KMS-11 (cell line): Measurements from ENCODE around the gene EDN2.

ENCODE experiments used
- H2AFZ ChIP-seq: fragments of 200-600 bp; sonication (generic); 2 replicates; pipeline ENCODE4 v1.6.1; 2016; ENCODE audit warnings: antibody characterized with exemption, mixed run types, low read depth
- H3K27ac ChIP-seq: fragments of 200-600 bp; sonication (generic); 2 replicates; pipeline ENCODE4 v1.6.1; 2016; ENCODE audit warnings: mild to moderate bottlenecking, mixed run types
- H3K27me3 ChIP-seq: fragments of 200-600 bp; sonication (generic); 2 replicates; pipeline ENCODE4 v1.6.1; 2017; ENCODE audit warnings: mild to moderate bottlenecking, low read depth, mixed run types, moderate library complexity; ENCODE audit not compliant: insufficient read depth
- H3K36me3 ChIP-seq: fragments of 200-600 bp; sonication (generic); 2 replicates; pipeline ENCODE4 v1.6.1; 2017; ENCODE audit warnings: mild to moderate bottlenecking, mixed run types; ENCODE audit not compliant: insufficient read depth
- H3K4me1 ChIP-seq: fragments of 200-600 bp; sonication (generic); 2 replicates; pipeline ENCODE4 v1.6.1; 2016; ENCODE audit warnings: mild to moderate bottlenecking, low read depth, mixed run types; ENCODE audit not compliant: poor library complexity, severe bottlenecking
- H3K4me2 ChIP-seq: fragments of 200-600 bp; sonication (generic); 2 replicates; pipeline ENCODE4 v1.7.0; 2016; ENCODE audit warnings: mild to moderate bottlenecking, mixed run types
- H3K4me3 ChIP-seq: fragments of 200-600 bp; sonication (generic); IDR thresholded peaks from 2 replicates; pipeline ENCODE4 v1.6.1; 2017; ENCODE audit warnings: low read depth, low read length, mixed read lengths; ENCODE audit not compliant: insufficient read depth
- H3K79me2 ChIP-seq: fragments of 200-600 bp; sonication (generic); 2 replicates; pipeline ENCODE4 v1.6.1; 2016; ENCODE audit warnings: low read depth, mixed run types; ENCODE audit not compliant: insufficient read depth
- H3K9ac ChIP-seq: fragments of 200-600 bp; sonication (generic); 2 replicates; pipeline ENCODE4 v1.6.1; 2016; ENCODE audit warnings: mild to moderate bottlenecking, mixed run types
- H4K20me1 ChIP-seq: fragments of 200-600 bp; sonication (generic); 2 replicates; pipeline ENCODE4 v1.6.1; 2016; ENCODE audit warnings: mild to moderate bottlenecking, mixed run types; ENCODE audit not compliant: insufficient read depth
- CTCF ChIP-seq: fragments of 200-600 bp; sonication (generic); conservative IDR thresholded peaks from 2 replicates; pipeline ENCODE4 v1.6.1; 2017; ENCODE audit warnings: low read depth, mild to moderate bottlenecking, antibody characterized with exemption, low read length, moderate library complexity, mixed read lengths

The EDN2 gene

GRCh38 chr1:41465741-41466140 is 18.7 kb downstream of the EDN2 start:
- H3K4me1 ChIP-seq: no peaks in the 10 kb centered on the region
- no peak for TF ChIP-seq CTCF
- no peak overlapping the region for H3K9ac ChIP-seq
- no peaks in the 10 kb centered on the region for H3K27me3 ChIP-seq
- H3K27ac ChIP-seq: no peak overlapping the region
- no peaks in the 10 kb centered on the region for H3K79me2 ChIP-seq
- no peak overlapping the region for H3K4me2 ChIP-seq
- no peaks in the 10 kb centered on the region for H3K36me3 ChIP-seq
- H3K4me3 ChIP-seq: no peak overlapping the region
- no peak overlapping the region for H2AFZ ChIP-seq
- H4K20me1 ChIP-seq: no peaks in the 10 kb centered on the region

GRCh38 chr1:41464885-41465284 is 19.6 kb downstream of the EDN2 start:
- no peak overlapping the region for H3K4me2 ChIP-seq
- no peak overlapping the region for H3K27ac ChIP-seq
- H3K9ac ChIP-seq: no peak overlapping the region
- no peak for TF ChIP-seq CTCF
- no peaks in the 10 kb centered on the region for H3K27me3 ChIP-seq
- no peaks in the 10 kb centered on the region for H3K79me2 ChIP-seq
- no peak overlapping the region for H3K4me3 ChIP-seq
- no peaks in the 10 kb centered on the region for H3K36me3 ChIP-seq
- H2AFZ ChIP-seq: no peak overlapping the region
- H4K20me1 ChIP-seq: no peaks in the 10 kb centered on the region
- no peaks in the 10 kb centered on the region for H3K4me1 ChIP-seq

DNA sequence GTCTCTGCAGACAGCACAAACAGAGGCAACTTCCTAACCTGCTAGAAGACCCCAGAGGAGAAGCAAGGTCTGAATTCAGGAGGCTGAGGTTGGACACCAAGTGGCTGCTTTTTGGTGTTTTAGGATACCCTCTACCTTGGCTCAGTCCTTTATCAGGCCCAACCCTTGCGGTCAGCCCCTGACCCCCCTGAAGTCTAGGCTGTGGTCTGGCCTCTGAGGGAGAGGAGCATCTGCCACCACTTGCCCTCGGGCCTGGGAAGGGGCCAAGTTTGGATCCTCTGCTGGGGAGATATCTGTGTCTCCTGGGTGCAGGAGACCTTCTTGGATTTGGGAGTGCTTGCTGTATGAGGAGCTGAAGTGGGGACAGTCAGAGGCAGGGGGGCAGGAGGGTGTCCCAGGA is 21.0 kb downstream of the EDN2 start:
- no peak overlapping the region for H3K9ac ChIP-seq
- no peaks in the 10 kb centered on the region for H3K36me3 ChIP-seq
- H3K4me2 ChIP-seq: no peak overlapping the region

GRCh38 chr1:41462680-41463004 is 21.8 kb downstream of the EDN2 start:
- Histone ChIP-seq H3K79me2 (no peaks in the 10 kb centered on the region), H3K9ac (no peak overlapping the region), H3K36me3 (no peaks in the 10 kb centered on the region), H3K4me1 (no peaks in the 10 kb centered on the region), H3K27ac (no peak overlapping the region), H2AFZ (no peak overlapping the region), H3K4me2 (no peak overlapping the region), H3K27me3 (0 out of 2 replicates have a peak, but pooled peaks cover 2% of the 10 kb centered on the region), H4K20me1 (no peaks in the 10 kb centered on the region), H3K4me3 (no peak overlapping the region)
- TF ChIP-seq CTCF: no peak

More for the DNA sequence above, 21.0 kb downstream of the EDN2 start:
- Histone ChIP-seq H3K79me2 (no peaks in the 10 kb centered on the region), H4K20me1 (no peaks in the 10 kb centered on the region), H3K27me3 (0 out of 2 replicates have a peak, but pooled peaks cover 2% of the 10 kb centered on the region), H3K27ac (no peak overlapping the region), H3K4me1 (no peaks in the 10 kb centered on the region), H3K4me3 (no peak overlapping the region), H2AFZ (no peak overlapping the region)
- no peak for TF ChIP-seq CTCF
